Activated B cell treated with CpG ODN at 0.5 μM for 24 hours (primary cell): ENCODE results near the gene LGSN. TPM values are rescaled to one million over a fixed set of nuclear protein-coding genes. Genes with fewer than 3 reads are reported as not detected.

ENCODE experiments used
- ATAC-seq: fragments of 200-7000 bp; cut with Tn5 transposase; one replicate; pipeline ENCODE4 v1.10.0; 2021; ENCODE audit warnings: low read depth, mild to moderate bottlenecking, moderate library complexity
- CTCF ChIA-PET: fragments of 350-600 bp; sonication (Branson Sonifier 250); formaldehyde crosslinking; loops from one replicate; lab custom pipeline; 2021; ENCODE audit warnings: antibody characterized with exemption; lab: Charles Lee
- POLR2A ChIA-PET: fragments of 350-600 bp; sonication (Branson Sonifier 250); formaldehyde crosslinking; loops from one replicate; lab custom pipeline; 2021; ENCODE audit warnings: antibody characterized with exemption; lab: Charles Lee
- DNase-seq: peaks from one replicate; pipeline ENCODE4 v3.0.0; 2022
- H3K27ac Mint-ChIP-seq: one replicate; pipeline ENCODE4 v1.8.0; 2020; ENCODE audit warnings: mixed read lengths
- H3K27me3 Mint-ChIP-seq: one replicate; pipeline ENCODE4 v1.8.0; 2021; ENCODE audit warnings: mixed read lengths
- H3K36me3 Mint-ChIP-seq: one replicate; pipeline ENCODE4 v1.8.0; 2021; ENCODE audit warnings: low read depth, mixed read lengths
- H3K4me1 Mint-ChIP-seq: one replicate; pipeline ENCODE4 v1.8.0; 2021; ENCODE audit warnings: mixed read lengths
- H3K4me3 Mint-ChIP-seq: one replicate; pipeline ENCODE4 v1.8.0; 2020; ENCODE audit warnings: mild to moderate bottlenecking, mixed read lengths
- H3K9me3 Mint-ChIP-seq: one replicate; pipeline ENCODE4 v1.8.0; 2020; ENCODE audit warnings: mixed read lengths
- CTCF ChIP-seq: fragments of 200-600 bp; IDR thresholded peaks from one replicate; pipeline ENCODE4 v1.8.0; 2022; ENCODE audit warnings: antibody characterized with exemption, mild to moderate bottlenecking
- intact Hi-C: fragments of 100-400 bp; cut with micrococcal nuclease; formaldehyde crosslinking; loops from one replicate; pipeline ENCODE4 v1.15.1; 2024
- total RNA-seq: library from RNA; stranded (reverse); gene quantifications from 2 replicates; pipeline ENCODE4 v1.2.3, GENCODE V29; 2022

Gene LGSN
- total RNA-seq, 1 donor from 2014 or later: 0.11 TPM

- CTCF ChIA-PET: no interaction called here
- Mint-ChIP-seq H3K27ac (no peak overlapping the region), H3K27me3 (peaks cover 3% of the 10 kb centered on the region), H3K36me3 (no peaks in the 10 kb centered on the region), H3K4me1 (no peaks in the 10 kb centered on the region), H3K9me3 (peaks cover 3% of the 10 kb centered on the region), H3K4me3 (no peak overlapping the region)
- intact Hi-C loops: no loop called here
- DNase-seq: no peak
- ATAC-seq: no peak
- TF ChIP-seq CTCF: no peak
- POLR2A ChIA-PET: no interaction called here
Measured at GRCh38 chr6:63321821-63322220, 2.0 kb upstream of the LGSN start.

DNA sequence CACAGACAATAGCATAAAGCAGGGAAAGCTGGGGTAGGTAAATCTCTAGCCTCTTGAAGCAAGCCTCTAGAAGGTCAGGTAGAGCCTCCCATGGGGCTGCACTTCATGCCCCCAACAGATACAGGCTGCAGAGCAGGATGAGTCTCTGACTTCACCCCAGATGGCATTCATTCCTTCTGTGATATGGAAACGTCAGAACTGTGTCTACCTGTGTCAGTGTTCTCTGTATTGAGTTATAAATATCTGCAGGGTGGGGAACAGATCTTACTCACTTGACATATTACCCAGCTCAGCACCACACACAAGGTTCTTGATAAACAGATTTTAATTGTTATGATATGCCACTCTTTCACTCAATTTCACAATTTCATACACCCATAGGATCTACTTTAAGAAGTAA lies 2.1 kb downstream of the LGSN start:
- Mint-ChIP-seq H3K9me3 (no peaks in the 10 kb centered on the region), H3K4me1 (no peaks in the 10 kb centered on the region), H3K27me3 (peaks cover 3% of the 10 kb centered on the region), H3K36me3 (no peaks in the 10 kb centered on the region), H3K4me3 (no peak overlapping the region), H3K27ac (no peak overlapping the region)
- no peak for TF ChIP-seq CTCF
- POLR2A ChIA-PET: no interaction called here
- DNase-seq (no peak), ATAC-seq (no peak)
- CTCF ChIA-PET: no interaction called here
- intact Hi-C loops: no loop called here

DNA sequence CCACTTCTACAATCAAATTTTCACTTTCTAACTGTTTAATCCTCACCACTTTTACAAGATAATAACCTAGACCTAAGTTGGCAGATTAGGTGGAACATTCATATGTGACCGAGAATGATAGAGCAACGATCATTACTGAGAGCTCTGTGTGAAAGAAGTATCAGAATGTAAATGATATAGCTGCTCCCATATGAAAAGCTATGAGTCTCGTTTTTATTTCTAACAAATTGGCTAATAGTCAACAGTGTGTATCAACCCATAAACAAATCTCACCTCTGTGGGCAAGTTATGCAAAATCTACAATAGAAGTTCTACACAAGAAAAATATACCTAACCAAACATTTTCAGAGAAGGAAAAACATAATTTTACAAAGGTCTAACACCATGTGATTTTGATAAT lies 3.7 kb downstream of the LGSN start:
- TF ChIP-seq CTCF: no peak
- Mint-ChIP-seq H3K4me1 (no peaks in the 10 kb centered on the region), H3K4me3 (no peak overlapping the region), H3K27me3 (no peaks in the 10 kb centered on the region), H3K27ac (no peak overlapping the region), H3K9me3 (no peaks in the 10 kb centered on the region), H3K36me3 (no peaks in the 10 kb centered on the region)
- intact Hi-C loops: no loop called here
- DNase-seq (no peak), ATAC-seq (no peak)
- ChIA-PET CTCF (no interaction called here), POLR2A (no interaction called here)

DNA sequence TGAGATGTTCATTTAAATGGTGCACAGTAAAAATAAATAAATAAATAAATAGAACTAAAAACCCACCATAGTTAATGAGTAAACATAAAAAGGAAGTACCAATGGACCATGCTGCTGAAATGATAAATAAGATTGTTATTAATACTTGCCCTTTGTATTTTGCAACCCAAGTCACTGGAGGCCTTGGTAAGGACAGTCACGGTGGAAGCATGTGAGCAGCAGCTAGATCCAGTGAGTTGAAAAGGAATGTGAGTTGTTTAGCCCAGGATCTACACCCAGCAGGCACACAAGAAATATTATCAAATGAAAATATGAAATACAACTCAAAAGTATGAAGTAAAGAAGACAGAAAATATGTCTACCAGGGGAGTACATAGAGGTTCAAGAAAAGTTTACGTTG lies 6.7 kb downstream of the LGSN start:
- intact Hi-C loops: no loop called here
- Mint-ChIP-seq H3K4me1 (no peaks in the 10 kb centered on the region), H3K4me3 (no peak overlapping the region), H3K27me3 (no peaks in the 10 kb centered on the region), H3K9me3 (no peaks in the 10 kb centered on the region), H3K27ac (no peak overlapping the region), H3K36me3 (no peaks in the 10 kb centered on the region)
- POLR2A ChIA-PET: no interaction called here
- DNase-seq: no peak
- ATAC-seq: no peak
- CTCF ChIA-PET: no interaction called here
- TF ChIP-seq CTCF: no peak

DNA sequence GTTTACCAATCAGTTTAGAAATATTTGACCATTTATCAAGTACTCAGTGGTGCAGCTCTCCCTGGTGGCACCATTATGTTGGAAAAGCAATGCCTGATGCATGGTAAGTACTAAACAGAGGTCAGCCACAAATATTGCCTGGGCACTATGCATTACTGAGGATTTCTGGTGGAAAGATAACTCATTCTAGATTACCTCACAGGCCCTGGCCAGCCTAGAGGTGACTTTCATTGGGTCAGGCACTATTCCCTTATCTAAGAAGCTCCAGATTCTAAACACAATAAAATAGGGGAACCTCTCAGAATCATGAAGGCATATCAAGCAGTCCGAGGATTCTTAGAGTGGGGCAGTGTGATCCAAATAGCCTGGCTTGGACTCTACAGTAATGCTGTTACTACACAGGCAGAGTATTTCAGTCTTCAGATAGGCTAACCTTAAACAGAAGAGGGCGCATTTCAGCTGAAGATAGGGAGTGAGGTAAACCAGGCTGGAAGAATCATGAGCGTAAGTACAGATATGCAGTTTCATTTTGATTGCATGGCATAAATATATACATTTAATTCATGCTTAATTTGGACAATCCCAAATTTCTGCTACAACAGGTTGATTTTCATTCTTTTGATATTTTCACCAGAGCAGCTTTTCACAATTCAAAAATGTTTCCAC lies 12.1 kb downstream of the LGSN start:
- Mint-ChIP-seq H3K36me3 (no peaks in the 10 kb centered on the region), H3K4me1 (no peaks in the 10 kb centered on the region), H3K27me3 (no peaks in the 10 kb centered on the region), H3K4me3 (no peak overlapping the region), H3K27ac (no peak overlapping the region), H3K9me3 (no peaks in the 10 kb centered on the region)
- DNase-seq (no peak), ATAC-seq (no peak)
- POLR2A ChIA-PET: no interaction called here
- intact Hi-C loops: loop anchor here (1.0 kb wide), 2 partner anchors 291 to 457 kb away; no protein-coding TSS in a partner anchor
- CTCF ChIA-PET: interaction anchor here (0.6 to 1.9 kb wide), 2 partner anchors 15 to 457 kb away, joined by 3 to 8 read pairs; no protein-coding TSS in a partner anchor
- TF ChIP-seq CTCF: no peak
